Measurements from ENCODE around the gene SP1. TPM values are rescaled to one million over a fixed set of nuclear protein-coding genes. Genes with fewer than 3 reads are reported as not detected.
"Not testable (repeated sequence)": the region's sequence is repeated elsewhere in the genome, so short reads cannot be mapped to it uniquely, and the experiment has no call there.

SP1 gene
- polyA plus RNA-seq, 6 donors from 2014 or later, result 8.3 to 17.5 (median 12.7) TPM

DNA sequence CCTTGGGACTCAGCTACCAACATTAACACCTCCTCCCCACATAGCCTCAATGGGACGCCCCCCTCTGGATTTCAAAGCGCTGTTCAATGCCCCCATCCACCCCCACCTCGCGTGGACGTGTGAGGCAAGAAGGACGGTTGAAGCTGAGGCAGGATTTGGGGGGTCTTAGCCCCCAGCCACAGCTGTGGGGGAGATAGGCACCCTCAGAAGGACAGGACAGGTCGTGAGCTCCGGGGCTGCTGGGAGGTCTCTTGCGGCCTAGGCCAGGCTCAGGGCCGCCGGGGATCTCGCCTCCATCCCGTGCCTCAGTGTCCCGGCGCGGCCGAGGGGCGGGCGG lies 35.5 kb upstream of the SP1 start:
- Mint-ChIP-seq H3K36me3 (no peaks in the 10 kb centered on the region), H3K27ac (peak overlapping the region in 4 of 6 donors; percentile 41 to 81 (median 58)), H3K4me1 (peaks cover 13 to 16% (median 14%) of the 10 kb centered on the region in 3 donors), H3K27me3 (peaks cover 8 to 12% (median 12%) of the 10 kb centered on the region in 3 donors), H3K9me3 (no peaks in the 10 kb centered on the region), H3K4me3 (peak overlapping the region; percentile 74 to 92 (median 82))
- DNase-seq (no peak), ATAC-seq (ENCODE audit: low read depth in 2 of 2) (no peak)

DNA sequence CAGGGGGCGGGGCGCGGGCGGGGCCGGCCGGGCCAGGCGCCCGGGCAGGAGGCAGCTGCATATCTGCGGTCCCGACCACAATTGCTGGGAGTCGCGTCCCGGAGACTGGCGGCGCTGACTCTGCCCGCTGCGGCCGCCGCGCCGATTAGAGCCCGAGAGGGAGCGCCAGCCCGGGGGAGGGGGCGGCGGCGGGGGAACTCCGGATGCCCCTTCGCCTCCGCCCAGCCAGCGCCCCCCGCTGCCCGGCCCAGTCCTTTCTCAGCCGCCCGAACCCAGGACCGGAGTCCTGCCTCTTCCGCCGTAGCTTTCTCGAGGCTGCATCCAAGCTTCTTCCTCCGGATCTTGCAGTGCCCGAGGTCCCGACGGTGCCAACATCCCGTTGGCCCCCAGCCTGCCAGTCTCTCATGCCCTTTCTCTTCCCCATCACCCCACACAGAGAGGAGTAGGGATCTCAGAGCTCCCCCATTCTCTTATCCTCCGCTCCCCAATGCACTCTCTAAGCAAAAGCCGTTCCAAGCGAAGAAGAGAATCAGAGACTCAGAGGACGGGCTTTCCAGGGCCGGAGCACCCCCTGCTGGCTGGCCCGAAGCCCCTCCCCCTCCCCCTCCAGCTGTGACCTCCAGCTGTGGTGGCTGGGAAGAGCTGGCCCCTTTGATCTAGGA lies 35.0 kb upstream of the SP1 start:
- ATAC-seq (ENCODE audit: low read depth in 2 of 2) (peak; percentile 92 to 94), DNase-seq (peak; percentile 72)
- Mint-ChIP-seq H3K36me3 (no peaks in the 10 kb centered on the region), H3K4me1 (peaks cover 13 to 16% (median 14%) of the 10 kb centered on the region in 3 donors), H3K9me3 (no peaks in the 10 kb centered on the region), H3K27ac (peak overlapping the region; percentile 32 to 97 (median 92)), H3K27me3 (peaks cover 8% of the 10 kb centered on the region in 3 donors), H3K4me3 (peak overlapping the region; percentile 87 to 100 (median 98))

DNA sequence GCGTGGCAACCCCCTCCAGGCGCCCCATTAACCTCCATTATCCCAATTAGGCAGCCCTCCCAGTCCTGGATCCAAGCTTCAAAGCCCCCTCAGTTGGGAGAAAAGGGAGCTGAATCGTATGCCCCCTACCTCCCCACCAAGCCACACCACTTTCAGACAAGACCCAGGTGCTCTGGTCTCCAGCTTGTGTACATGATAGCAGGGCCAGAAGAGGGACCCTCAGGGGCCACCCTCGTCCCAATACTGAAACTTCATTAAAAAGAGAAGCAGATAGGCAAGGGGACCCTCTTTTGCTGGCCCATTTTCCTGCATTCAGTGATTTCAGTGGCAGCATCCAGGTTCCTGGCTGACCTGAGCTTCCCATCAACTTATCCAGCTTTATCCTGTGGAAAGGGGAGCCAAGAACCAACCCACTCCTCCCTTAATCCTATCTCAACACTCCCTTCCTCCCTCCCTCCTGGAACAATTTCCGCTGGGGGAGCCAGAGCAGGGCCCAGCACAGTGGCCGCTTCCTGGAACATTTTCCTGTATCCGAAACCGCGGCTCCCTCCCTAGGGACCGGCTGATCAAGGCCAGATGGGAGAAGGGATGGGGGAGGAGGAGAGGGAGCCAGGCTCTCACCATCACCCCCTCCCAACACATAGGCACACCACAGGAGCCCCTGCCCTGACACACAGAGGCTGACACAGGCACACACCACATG lies 34.3 kb upstream of the SP1 start:
- Mint-ChIP-seq H3K4me3 (peak overlapping the region; percentile 87 to 100 (median 98)), H3K9me3 (no peaks in the 10 kb centered on the region), H3K27me3 (peaks cover 1 to 3% (median 2%) of the 10 kb centered on the region in 3 donors), H3K27ac (peak overlapping the region in 5 of 6 donors; percentile 85 to 97 (median 92)), H3K4me1 (peaks cover 13 to 16% (median 14%) of the 10 kb centered on the region in 3 donors), H3K36me3 (no peaks in the 10 kb centered on the region)
- ATAC-seq (ENCODE audit: low read depth in 2 of 2) (peak; percentile 9 to 13), DNase-seq (no peak)

DNA sequence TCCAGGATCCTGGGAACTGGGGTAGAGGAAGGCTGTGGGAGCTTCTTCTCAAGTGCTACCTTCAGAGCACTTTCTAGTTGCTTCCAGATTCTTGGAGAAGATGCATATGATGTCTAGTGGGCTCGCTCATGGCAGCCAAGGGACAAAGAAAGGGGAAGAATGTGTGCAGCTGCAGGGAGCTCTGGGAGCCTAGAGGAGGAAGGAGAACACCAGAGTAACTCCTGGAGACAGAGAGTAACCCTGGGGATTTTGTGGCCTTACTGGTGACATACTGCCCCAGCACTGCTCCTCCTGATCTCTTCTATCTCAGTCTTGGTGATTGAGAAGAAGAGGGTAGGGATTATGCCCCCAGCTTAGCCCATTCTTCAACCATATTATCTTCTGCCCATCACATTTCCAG lies 33.5 kb upstream of the SP1 start:
- DNase-seq (no peak), ATAC-seq (ENCODE audit: low read depth in 2 of 2) (no peak)
- Mint-ChIP-seq H3K27ac (peak overlapping the region in 2 of 6 donors; percentile 15 to 63), H3K27me3 (no peaks in the 10 kb centered on the region), H3K9me3 (no peaks in the 10 kb centered on the region), H3K36me3 (no peaks in the 10 kb centered on the region), H3K4me3 (peak overlapping the region in 2 of 8 donors; percentile 6 to 24), H3K4me1 (peaks cover 13 to 16% (median 14%) of the 10 kb centered on the region in 3 donors)

DNA sequence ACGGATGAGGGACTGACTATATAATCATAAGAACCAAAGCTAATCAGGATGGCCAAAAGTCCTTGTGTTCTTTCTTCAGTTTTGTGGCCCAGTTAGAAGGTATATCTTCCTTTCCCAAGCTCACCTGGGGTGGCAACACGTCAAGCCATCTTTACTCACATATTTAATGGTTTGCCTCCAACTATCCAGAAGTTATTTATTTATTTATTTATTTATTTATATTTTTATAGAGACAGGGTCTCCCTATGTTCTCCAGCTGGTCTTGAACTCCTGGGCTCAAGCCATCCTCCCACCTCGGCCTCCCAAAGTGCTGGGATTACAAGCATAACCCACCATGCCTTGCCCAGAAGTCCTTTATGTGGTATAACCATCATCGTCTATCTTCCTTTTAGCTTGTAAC lies 32.1 kb upstream of the SP1 start:
- H3K4me3 Mint-ChIP-seq, result no peak overlapping the region
- no peaks in the 10 kb centered on the region for H3K9me3 Mint-ChIP-seq
- H3K27ac Mint-ChIP-seq, result no peak overlapping the region
- H3K36me3 Mint-ChIP-seq, result no peaks in the 10 kb centered on the region
- H3K27me3 Mint-ChIP-seq, result no peaks in the 10 kb centered on the region
- DNase-seq, result no peak
- H3K4me1 Mint-ChIP-seq, result peaks cover 19 to 24% (median 21%) of the 10 kb centered on the region in 3 donors
- ATAC-seq (ENCODE audit: low read depth in 2 of 2), result no peak

DNA sequence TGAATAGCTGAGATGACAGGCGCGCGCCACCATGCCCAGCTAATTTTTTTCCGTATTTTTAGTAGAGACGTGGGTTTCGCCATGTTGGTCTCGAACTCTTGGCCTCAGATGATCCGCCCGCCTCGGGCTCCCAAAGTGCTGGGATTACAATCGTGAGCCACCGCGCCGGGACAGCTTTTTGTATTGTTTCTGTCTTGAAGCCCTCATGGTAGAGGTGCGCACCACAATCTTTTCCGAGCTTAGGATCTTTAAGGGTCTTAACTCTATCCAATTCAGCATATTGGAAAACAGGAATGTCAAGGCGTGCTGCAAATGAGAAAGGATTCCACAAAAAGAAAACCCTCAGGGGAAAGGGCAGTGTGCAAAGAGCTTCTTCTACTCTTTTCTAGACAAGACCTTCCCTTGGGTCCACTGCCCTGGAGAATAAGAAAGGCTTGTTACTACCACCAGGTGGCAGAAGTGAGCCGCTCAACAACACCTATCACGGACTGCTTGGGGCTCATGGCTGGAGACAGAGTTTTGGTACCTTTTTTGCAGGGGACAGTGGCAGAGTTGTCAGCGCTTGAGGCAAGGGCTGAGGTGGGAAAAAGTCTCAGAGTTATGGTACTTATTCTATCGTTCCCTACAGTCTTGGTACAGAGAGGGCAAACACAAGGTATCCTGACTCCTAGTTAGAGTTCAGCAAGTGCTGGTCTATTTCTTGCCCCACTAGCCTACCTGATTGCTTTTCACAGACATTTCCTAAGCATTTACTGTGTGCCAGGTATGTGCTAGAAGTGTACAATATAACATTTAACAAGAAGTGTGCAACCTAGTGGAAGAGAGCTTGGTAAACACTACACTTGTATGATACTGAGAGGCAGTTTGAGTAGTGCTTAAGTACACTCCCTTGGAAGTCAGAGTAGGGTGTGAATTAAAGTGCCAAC lies 27.4 kb upstream of the SP1 start:
- Mint-ChIP-seq H3K9me3 (no peaks in the 10 kb centered on the region), H3K27ac (peak overlapping the region in 4 of 6 donors; percentile 3 to 75 (median 47)), H3K4me3 (no peak overlapping the region)

DNA sequence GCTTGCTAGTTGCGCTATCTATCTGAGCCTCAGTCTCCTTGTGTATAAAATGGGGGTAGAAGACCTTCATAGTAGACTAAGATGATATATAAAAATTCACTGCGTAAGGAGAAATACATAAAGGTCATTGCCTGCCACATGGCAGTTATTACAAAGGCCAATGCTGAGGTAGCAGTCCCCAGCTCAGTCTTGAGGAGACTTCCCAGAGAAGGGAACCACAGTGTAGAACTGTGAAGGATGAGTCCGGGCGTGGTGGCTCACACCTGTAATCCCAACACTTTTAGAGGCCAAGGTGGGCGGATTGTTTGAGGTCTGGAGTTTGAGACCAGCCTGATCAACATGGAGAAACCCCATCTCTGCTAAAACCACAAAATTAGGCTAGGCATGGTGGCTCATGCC lies 26.7 kb upstream of the SP1 start:
- peaks cover 6 to 10% (median 9%) of the 10 kb centered on the region in 3 donors for H3K4me1 Mint-ChIP-seq
- no peaks in the 10 kb centered on the region for H3K36me3 Mint-ChIP-seq
- no peak overlapping the region for H3K27ac Mint-ChIP-seq
- H3K4me3 Mint-ChIP-seq, result no peak overlapping the region
- H3K27me3 Mint-ChIP-seq, result no peaks in the 10 kb centered on the region
- no peaks in the 10 kb centered on the region for H3K9me3 Mint-ChIP-seq
- DNase-seq, result no peak
- ATAC-seq (ENCODE audit: low read depth in 2 of 2), result no peak

More for the DNA sequence above, 27.4 kb upstream of the SP1 start:
- DNase-seq, result peak; percentile 78
- no peaks in the 10 kb centered on the region for H3K36me3 Mint-ChIP-seq
- peak; percentile 100 for ATAC-seq (ENCODE audit: low read depth in 2 of 2)
- no peaks in the 10 kb centered on the region for H3K27me3 Mint-ChIP-seq
- peaks cover 6 to 10% (median 9%) of the 10 kb centered on the region in 3 donors for H3K4me1 Mint-ChIP-seq

DNA sequence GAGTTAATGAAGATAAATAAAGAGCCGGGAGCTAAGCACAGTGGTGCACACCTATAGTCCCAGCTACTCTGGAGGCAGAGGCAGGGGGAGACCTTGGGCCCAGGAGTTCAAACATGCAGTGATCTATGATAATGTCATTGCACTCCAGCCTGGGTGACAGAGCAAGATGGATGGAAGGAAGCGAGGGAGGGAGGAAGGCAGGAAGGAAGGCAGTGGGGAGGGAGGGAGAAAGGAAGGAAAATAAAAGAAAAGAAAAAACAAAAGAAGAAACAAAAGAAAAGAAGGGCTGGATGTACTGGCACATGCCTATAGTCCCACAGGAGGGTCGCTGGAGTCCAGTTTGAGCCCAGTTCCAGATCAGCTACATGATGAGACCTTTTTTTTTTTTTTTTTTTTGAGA lies 24.9 kb upstream of the SP1 start:
- H3K4me1 Mint-ChIP-seq, result peaks cover 6 to 10% (median 9%) of the 10 kb centered on the region in 3 donors
- no peaks in the 10 kb centered on the region for H3K9me3 Mint-ChIP-seq
- H3K36me3 Mint-ChIP-seq, result no peaks in the 10 kb centered on the region
- H3K27ac Mint-ChIP-seq, result no peak overlapping the region
- no peak overlapping the region for H3K4me3 Mint-ChIP-seq
- DNase-seq (no peak), ATAC-seq (ENCODE audit: low read depth in 2 of 2) (no peak)
- no peaks in the 10 kb centered on the region for H3K27me3 Mint-ChIP-seq

DNA sequence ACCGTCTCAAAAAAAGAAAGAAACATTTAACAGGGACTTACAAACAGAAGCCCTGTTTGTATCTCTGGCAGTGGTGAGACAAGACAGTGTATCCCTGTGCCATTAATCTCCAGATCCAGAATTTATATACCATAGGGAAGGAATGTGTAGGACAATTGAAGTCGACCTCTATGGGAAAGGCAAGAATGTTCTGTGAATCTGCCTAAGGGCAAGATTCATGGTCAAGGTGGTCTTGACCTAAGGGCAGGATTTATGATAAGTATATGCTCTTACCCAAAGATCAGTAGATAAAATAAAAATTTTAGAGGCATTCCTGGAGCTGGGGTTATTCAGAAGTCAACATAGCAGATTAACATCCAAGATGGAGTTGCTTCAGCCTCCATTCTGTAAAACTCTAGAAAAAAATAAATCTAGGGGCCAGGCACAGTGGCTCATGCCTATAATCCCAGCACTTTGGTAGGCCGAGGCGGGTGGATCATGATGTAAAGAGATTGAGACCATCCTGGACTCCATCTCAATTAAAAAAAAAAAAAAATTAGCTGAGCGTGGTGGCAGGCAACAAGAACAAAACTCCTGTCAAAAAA lies 21.0 kb upstream of the SP1 start:
- Mint-ChIP-seq H3K27ac (no peak overlapping the region), H3K36me3 (no peaks in the 10 kb centered on the region), H3K9me3 (no peaks in the 10 kb centered on the region), H3K4me3 (no peak overlapping the region), H3K4me1 (peaks cover 0 to 3% (median 0%) of the 10 kb centered on the region in 3 donors), H3K27me3 (no peaks in the 10 kb centered on the region)
- DNase-seq, result no peak
- no peak for ATAC-seq (ENCODE audit: low read depth in 2 of 2)

DNA sequence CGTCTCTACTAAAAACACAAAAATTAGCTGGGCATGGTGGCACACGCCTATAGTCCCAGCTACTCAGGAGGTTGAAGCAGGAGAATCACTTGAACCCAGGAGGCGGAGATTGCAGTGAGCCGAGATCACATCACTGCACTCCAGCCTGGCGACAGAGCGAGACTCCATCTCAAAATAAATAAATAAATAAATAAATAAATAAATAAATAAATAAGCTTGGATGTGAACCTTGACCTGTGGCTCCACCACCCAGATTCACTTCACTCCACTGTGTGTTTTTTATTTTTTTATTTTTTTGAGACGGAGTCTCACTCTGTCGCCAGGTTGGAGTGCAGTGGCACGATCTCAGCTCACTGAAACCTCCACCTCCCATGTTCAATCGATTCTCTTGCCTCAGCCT lies 18.3 kb upstream of the SP1 start:
- not testable (repeated sequence) for H3K27me3 Mint-ChIP-seq; H3K9me3 Mint-ChIP-seq; H3K4me3 Mint-ChIP-seq; DNase-seq; H3K27ac Mint-ChIP-seq; H3K36me3 Mint-ChIP-seq; ATAC-seq (ENCODE audit: low read depth in 2 of 2)
- H3K4me1 Mint-ChIP-seq, result peaks cover 11 to 12% (median 12%) of the 10 kb centered on the region in 3 donors

DNA sequence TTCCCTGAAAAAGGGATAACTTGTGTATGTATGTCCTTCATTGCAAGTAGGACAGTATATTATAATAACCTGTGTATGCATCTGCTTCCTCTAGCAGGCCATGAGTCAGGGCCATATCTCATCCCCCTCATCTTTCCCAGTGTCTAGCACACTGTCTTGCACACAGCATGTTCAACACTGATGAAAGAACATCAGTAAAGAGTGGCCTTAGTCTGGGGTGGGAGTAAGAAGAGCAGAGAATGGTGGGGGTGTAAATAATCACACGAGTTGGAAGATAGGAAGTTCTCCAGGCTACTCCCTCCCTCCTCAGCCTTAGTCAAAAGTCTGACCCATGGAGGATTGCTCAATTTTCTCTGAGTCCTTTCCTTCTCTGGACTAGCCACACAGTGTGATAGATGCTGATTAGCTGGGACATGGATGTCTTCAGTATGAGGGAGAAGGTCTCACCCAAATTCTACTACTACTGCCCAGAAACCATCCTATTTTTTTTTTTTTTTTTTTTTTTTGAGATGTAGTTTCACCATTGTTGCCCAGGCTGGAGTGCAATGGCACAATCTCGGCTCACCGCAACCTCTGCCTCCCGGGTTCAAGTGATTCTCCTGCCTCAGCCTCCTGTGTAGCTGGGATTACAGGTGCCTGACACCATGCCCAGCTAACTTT lies 14.6 kb upstream of the SP1 start:
- no peaks in the 10 kb centered on the region for H3K9me3 Mint-ChIP-seq
- peak overlapping the region in 6 of 8 donors; percentile 66 to 88 (median 76) for H3K4me3 Mint-ChIP-seq
- ATAC-seq (ENCODE audit: low read depth in 2 of 2) (no peak), DNase-seq (no peak)
- H3K27ac Mint-ChIP-seq, result peak overlapping the region; percentile 75 to 96 (median 89)
- H3K27me3 Mint-ChIP-seq, result no peaks in the 10 kb centered on the region
- H3K36me3 Mint-ChIP-seq, result no peaks in the 10 kb centered on the region
- H3K4me1 Mint-ChIP-seq, result peaks cover 12 to 14% (median 13%) of the 10 kb centered on the region in 3 donors

DNA sequence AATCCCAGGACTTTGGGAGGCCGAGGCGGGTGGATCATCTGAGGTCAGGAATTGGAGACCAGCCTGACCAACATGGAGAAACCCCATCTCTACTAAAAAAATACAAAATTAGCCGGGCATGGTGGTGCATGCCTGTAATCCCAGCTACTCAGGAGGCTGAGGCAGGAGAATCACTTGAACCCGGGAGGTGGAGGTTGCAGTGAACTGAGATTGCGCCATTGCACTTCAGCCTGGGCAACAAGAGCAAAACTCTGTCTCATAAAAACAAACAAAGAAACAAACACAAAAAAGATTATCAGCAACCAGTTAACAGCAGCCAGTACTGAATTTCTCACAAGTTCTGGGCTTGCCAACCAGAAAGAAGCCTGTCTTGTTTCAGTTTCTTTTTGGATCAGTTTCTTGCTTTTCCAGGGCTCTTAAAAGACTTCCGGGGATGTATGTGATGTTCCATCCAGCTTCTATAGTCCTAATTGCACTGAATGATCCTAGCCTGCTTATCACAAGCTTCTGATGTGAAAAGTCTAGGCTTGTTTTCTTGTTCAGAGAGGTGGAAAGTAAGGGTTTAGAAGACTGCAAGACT lies 6.3 kb upstream of the SP1 start:
- DNase-seq; H3K27me3 Mint-ChIP-seq; H3K9me3 Mint-ChIP-seq; ATAC-seq (ENCODE audit: low read depth in 2 of 2); H3K36me3 Mint-ChIP-seq: not testable (repeated sequence)
- Mint-ChIP-seq H3K4me3 (peak overlapping the region in 4 of 8 donors; percentile 19 to 68 (median 36)), H3K4me1 (peaks cover 16 to 26% (median 20%) of the 10 kb centered on the region in 3 donors), H3K27ac (peak overlapping the region in 2 of 6 donors; percentile 21 to 43)
